SU-DHL-6 (cell line): Measurements from ENCODE around the gene TNFRSF1B.

ENCODE experiments used
- H2AFZ ChIP-seq: fragments of 200-600 bp; sonication (generic); 2 replicates; pipeline ENCODE4 v1.6.1; 2014; ENCODE audit warnings: low read depth, mild to moderate bottlenecking, moderate library complexity, mixed read lengths, antibody characterized with exemption, low read length; ENCODE audit not compliant: severe bottlenecking
- H3F3A ChIP-seq: fragments of 200-600 bp; shearing (Covaris generic); 2 replicates; pipeline ENCODE4 v1.6.0; 2016; ENCODE audit warnings: antibody characterized with exemption, mild to moderate bottlenecking; ENCODE audit not compliant: insufficient read depth
- H3K27ac ChIP-seq: fragments of 200-600 bp; sonication (generic); 2 replicates; pipeline ENCODE4 v1.5.1; 2016; ENCODE audit warnings: low read depth, mild to moderate bottlenecking, low read length, moderate library complexity, mixed read lengths
- H3K27me3 ChIP-seq: fragments of 200-600 bp; sonication (generic), shearing (Covaris generic); 2 replicates; pipeline ENCODE4 v1.6.0; 2014; ENCODE audit warnings: mild to moderate bottlenecking, low read length
- H3K36me3 ChIP-seq: fragments of 200-600 bp; sonication (generic); 2 replicates; pipeline ENCODE4 v1.6.1; 2014; ENCODE audit warnings: mild to moderate bottlenecking, low read length, mixed read lengths
- H3K4me2 ChIP-seq: fragments of 300-600, 200-600 bp; shearing (Covaris generic), sonication (generic); 2 replicates; pipeline ENCODE4 v1.6.0; 2014; ENCODE audit warnings: low read length, low read depth, mild to moderate bottlenecking; ENCODE audit not compliant: poor library complexity, severe bottlenecking
- H3K4me3 ChIP-seq: fragments of 200-600 bp; sonication (generic); 2 replicates; pipeline ENCODE4 v1.5.1; 2014; ENCODE audit warnings: antibody characterized with exemption, low read length, mild to moderate bottlenecking, mixed read lengths; ENCODE audit not compliant: insufficient read depth, poor library complexity, severe bottlenecking
- H3K79me2 ChIP-seq: fragments of 200-600 bp; sonication (generic); 2 replicates; pipeline ENCODE4 v1.6.1; 2014; ENCODE audit warnings: mild to moderate bottlenecking, low read length, moderate library complexity; ENCODE audit not compliant: insufficient read depth
- H3K9ac ChIP-seq: fragments of 200-600 bp; sonication (generic); 2 replicates; pipeline ENCODE4 v1.7.0; 2014; ENCODE audit warnings: mild to moderate bottlenecking, low read length
- H3K9me2 ChIP-seq: fragments of 200-600 bp; sonication (generic); replicated peaks from 2 replicates; pipeline ENCODE4 v1.6.1; 2014; ENCODE audit warnings: low read length; ENCODE audit not compliant: insufficient read depth
- H3K9me3 ChIP-seq: fragments of 200-600 bp; sonication (generic); 2 replicates; pipeline ENCODE4 v1.6.1; 2014; ENCODE audit warnings: low read length, mixed read lengths; ENCODE audit not compliant: insufficient read depth
- H4K20me1 ChIP-seq: fragments of 200-600 bp; sonication (generic); 2 replicates; pipeline ENCODE4 v1.6.1; 2014; ENCODE audit warnings: low read depth, mild to moderate bottlenecking, antibody characterized with exemption, low read length, moderate library complexity, mixed read lengths
- CTCF ChIP-seq: fragments of 200-600 bp; sonication (generic); IDR thresholded peaks from one replicate; pipeline ENCODE4 v1.5.1; 2017; ENCODE audit warnings: antibody characterized with exemption, mild to moderate bottlenecking, low read length, moderate library complexity; ENCODE audit not compliant: insufficient read depth, poor library complexity, severe bottlenecking
- EZH2phosphoT487 ChIP-seq: fragments of 200-600 bp; sonication (generic), shearing (Covaris generic); conservative IDR thresholded peaks from 2 replicates; pipeline ENCODE4 v1.6.1; 2018; ENCODE audit warnings: mild to moderate bottlenecking, antibody characterized with exemption, low read length, moderate library complexity, mixed read lengths

The TNFRSF1B gene

GRCh38 chr1:12204140-12204539 lies 37.3 kb downstream of the TNFRSF1B start:
- H3K27me3 ChIP-seq: no peaks in the 10 kb centered on the region
- no peak overlapping the region for H3K4me2 ChIP-seq

GRCh38 chr1:12204754-12205658 lies 38.2 kb downstream of the TNFRSF1B start:
- H3K9me2 ChIP-seq: no peaks in the 10 kb centered on the region
- H3K9me3 ChIP-seq: no peaks in the 10 kb centered on the region
- no peak overlapping the region for H3K4me2 ChIP-seq
- H3F3A ChIP-seq: peaks cover 4% of the 10 kb centered on the region
- TF ChIP-seq CTCF: no peak
- TF ChIP-seq EZH2phosphoT487: no peak
- H4K20me1 ChIP-seq: no peaks in the 10 kb centered on the region
- H3K36me3 ChIP-seq: no peaks in the 10 kb centered on the region
- no peak overlapping the region for H2AFZ ChIP-seq
- no peaks in the 10 kb centered on the region for H3K27me3 ChIP-seq
- no peak overlapping the region for H3K4me3 ChIP-seq
- H3K27ac ChIP-seq: no peak overlapping the region
- no peaks in the 10 kb centered on the region for H3K79me2 ChIP-seq
- no peak overlapping the region for H3K9ac ChIP-seq

More at GRCh38 chr1:12204140-12204539, 37.3 kb downstream of the TNFRSF1B start:
- no peaks in the 10 kb centered on the region for H3F3A ChIP-seq
- H3K9me3 ChIP-seq: no peaks in the 10 kb centered on the region
- no peaks in the 10 kb centered on the region for H3K9me2 ChIP-seq
- no peaks in the 10 kb centered on the region for H3K36me3 ChIP-seq
- no peak overlapping the region for H3K9ac ChIP-seq
- TF ChIP-seq EZH2phosphoT487: no peak
- no peak overlapping the region for H3K4me3 ChIP-seq
- no peak overlapping the region for H2AFZ ChIP-seq
- no peaks in the 10 kb centered on the region for H3K79me2 ChIP-seq
- H4K20me1 ChIP-seq: no peaks in the 10 kb centered on the region
- H3K27ac ChIP-seq: no peak overlapping the region

GRCh38 chr1:12206238-12206637 lies 39.4 kb downstream of the TNFRSF1B start:
- Histone ChIP-seq H3K9me2 (no peaks in the 10 kb centered on the region), H3K9ac (no peak overlapping the region), H3K79me2 (no peaks in the 10 kb centered on the region), H3F3A (peaks cover 15% of the 10 kb centered on the region), H3K9me3 (no peaks in the 10 kb centered on the region), H3K4me3 (no peak overlapping the region), H3K4me2 (no peak overlapping the region), H3K36me3 (no peaks in the 10 kb centered on the region), H3K27ac (no peak overlapping the region), H4K20me1 (no peaks in the 10 kb centered on the region), H2AFZ (no peak overlapping the region), H3K27me3 (no peaks in the 10 kb centered on the region)
- TF ChIP-seq CTCF: no peak
- no peak for TF ChIP-seq EZH2phosphoT487
